Central memory CD8-positive, alpha-beta T cell (primary cell): Measurements from ENCODE around the gene POLE.
A peak's percentile ranks its signal among the peaks of the same experiment; 100 is the strongest.

Source experiments
- ATAC-seq: fragments of 150-1000 bp; cut with Tn5 transposase; replicated peaks from 2 replicates; pipeline ENCODE4 v1.10.0; 2022; ENCODE audit warnings: mild to moderate bottlenecking, moderate FRiP score, moderate number of reproducible peaks; ENCODE audit not compliant: poor library complexity, severe bottlenecking; ENCODE audit errors: extremely low read depth
- DNase-seq, 2 donors: peaks; one replicate each; pipeline ENCODE4 v3.0.0; 2021; ENCODE audit warnings: low spot score in 2 of 2
- H3K27ac Mint-ChIP-seq: one replicate; pipeline ENCODE4 v1.8.0; 2022; ENCODE audit warnings: low read depth, mild to moderate bottlenecking, moderate library complexity, mixed read lengths
- H3K27me3 Mint-ChIP-seq: one replicate; pipeline ENCODE4 v1.8.0; 2022; ENCODE audit warnings: mixed read lengths
- H3K36me3 Mint-ChIP-seq: one replicate; pipeline ENCODE4 v1.8.0; 2022; ENCODE audit warnings: mild to moderate bottlenecking, moderate library complexity, mixed read lengths; ENCODE audit not compliant: insufficient read depth
- H3K4me1 Mint-ChIP-seq: one replicate; pipeline ENCODE4 v1.8.0; 2022; ENCODE audit warnings: mixed read lengths
- H3K4me3 Mint-ChIP-seq: one replicate; pipeline ENCODE4 v1.8.0; 2022; ENCODE audit warnings: mild to moderate bottlenecking, moderate library complexity, mixed read lengths
- H3K9me3 Mint-ChIP-seq: one replicate; pipeline ENCODE4 v1.8.0; 2022; ENCODE audit warnings: mixed read lengths

POLE gene

GRCh38 chr12:132724506-132725241, 37.5 kb upstream of the POLE start:
- no peaks in the 10 kb centered on the region for H3K27me3 Mint-ChIP-seq
- H3K4me3 Mint-ChIP-seq: no peak overlapping the region
- no peak for ATAC-seq
- no peak overlapping the region for H3K27ac Mint-ChIP-seq
- no peaks in the 10 kb centered on the region for H3K4me1 Mint-ChIP-seq
- H3K9me3 Mint-ChIP-seq: no peaks in the 10 kb centered on the region
- H3K36me3 Mint-ChIP-seq: peaks cover 36% of the 10 kb centered on the region
- no peak for DNase-seq

GRCh38 chr12:132723764-132724140, 36.6 kb upstream of the POLE start:
- H3K9me3 Mint-ChIP-seq: no peaks in the 10 kb centered on the region
- H3K27ac Mint-ChIP-seq: no peak overlapping the region
- no peak for ATAC-seq
- H3K36me3 Mint-ChIP-seq: peaks cover 40% of the 10 kb centered on the region
- H3K27me3 Mint-ChIP-seq: no peaks in the 10 kb centered on the region
- no peak overlapping the region for H3K4me3 Mint-ChIP-seq
- no peaks in the 10 kb centered on the region for H3K4me1 Mint-ChIP-seq
- no peak for DNase-seq

GRCh38 chr12:132723015-132723763, 36.0 kb upstream of the POLE start:
- ATAC-seq: no peak
- Mint-ChIP-seq H3K9me3 (no peaks in the 10 kb centered on the region), H3K27me3 (no peaks in the 10 kb centered on the region), H3K4me1 (no peaks in the 10 kb centered on the region), H3K4me3 (no peak overlapping the region), H3K27ac (no peak overlapping the region), H3K36me3 (peaks cover 43% of the 10 kb centered on the region)
- DNase-seq: no peak

GRCh38 chr12:132720606-132721345, 33.6 kb upstream of the POLE start:
- Mint-ChIP-seq H3K27ac (no peak overlapping the region), H3K4me3 (no peak overlapping the region), H3K36me3 (peaks cover 45% of the 10 kb centered on the region)

GRCh38 chr12:132719954-132720324, 32.8 kb upstream of the POLE start:
- no peaks in the 10 kb centered on the region for H3K27me3 Mint-ChIP-seq
- H3K4me1 Mint-ChIP-seq: no peaks in the 10 kb centered on the region
- peaks cover 41% of the 10 kb centered on the region for H3K36me3 Mint-ChIP-seq
- no peaks in the 10 kb centered on the region for H3K9me3 Mint-ChIP-seq
- DNase-seq (no peak), ATAC-seq (no peak)
- no peak overlapping the region for H3K27ac Mint-ChIP-seq
- no peak overlapping the region for H3K4me3 Mint-ChIP-seq

More at GRCh38 chr12:132720606-132721345, 33.6 kb upstream of the POLE start:
- DNase-seq (no peak), ATAC-seq (no peak)
- H3K9me3 Mint-ChIP-seq: no peaks in the 10 kb centered on the region
- no peaks in the 10 kb centered on the region for H3K27me3 Mint-ChIP-seq
- H3K4me1 Mint-ChIP-seq: no peaks in the 10 kb centered on the region

GRCh38 chr12:132719141-132719953, 32.2 kb upstream of the POLE start:
- Mint-ChIP-seq H3K27ac (peak overlapping the region; percentile 64), H3K9me3 (no peaks in the 10 kb centered on the region), H3K4me3 (no peak overlapping the region), H3K36me3 (peaks cover 42% of the 10 kb centered on the region), H3K27me3 (no peaks in the 10 kb centered on the region), H3K4me1 (no peaks in the 10 kb centered on the region)
- DNase-seq: no peak
- ATAC-seq: no peak

- Mint-ChIP-seq H3K36me3 (peaks cover 42% of the 10 kb centered on the region), H3K27ac (peak overlapping the region; percentile 64)
- ATAC-seq: no peak
These were observed 31.5 kb upstream of the POLE start for GRCh38 chr12:132718644-132719043.

GRCh38 chr12:132717531-132718387, 30.6 kb upstream of the POLE start:
- Mint-ChIP-seq H3K4me1 (peaks cover 5% of the 10 kb centered on the region), H3K4me3 (no peak overlapping the region), H3K27me3 (no peaks in the 10 kb centered on the region), H3K27ac (peak overlapping the region; percentile 77), H3K9me3 (no peaks in the 10 kb centered on the region), H3K36me3 (peaks cover 38% of the 10 kb centered on the region)
- ATAC-seq (no peak), DNase-seq (no peak)

More at GRCh38 chr12:132718644-132719043, 31.5 kb upstream of the POLE start:
- H3K27me3 Mint-ChIP-seq: no peaks in the 10 kb centered on the region
- no peaks in the 10 kb centered on the region for H3K4me1 Mint-ChIP-seq
- no peak overlapping the region for H3K4me3 Mint-ChIP-seq
- DNase-seq: no peak
- no peaks in the 10 kb centered on the region for H3K9me3 Mint-ChIP-seq

- ATAC-seq (no peak), DNase-seq (no peak)
- Mint-ChIP-seq H3K27me3 (no peaks in the 10 kb centered on the region), H3K4me1 (peaks cover 9% of the 10 kb centered on the region), H3K27ac (no peak overlapping the region), H3K36me3 (peaks cover 36% of the 10 kb centered on the region), H3K4me3 (no peak overlapping the region), H3K9me3 (no peaks in the 10 kb centered on the region)
These were observed 29.9 kb upstream of the POLE start for GRCh38 chr12:132717011-132717410.

- H3K9me3 Mint-ChIP-seq: no peaks in the 10 kb centered on the region
These were observed 29.2 kb upstream of the POLE start for GRCh38 chr12:132716356-132716755.

GRCh38 chr12:132715874-132716273, 28.7 kb upstream of the POLE start:
- H3K4me3 Mint-ChIP-seq: no peak overlapping the region
- peaks cover 9% of the 10 kb centered on the region for H3K4me1 Mint-ChIP-seq
- H3K27me3 Mint-ChIP-seq: no peaks in the 10 kb centered on the region
- peaks cover 34% of the 10 kb centered on the region for H3K36me3 Mint-ChIP-seq
- ATAC-seq (no peak), DNase-seq (no peak)
- no peak overlapping the region for H3K27ac Mint-ChIP-seq
- H3K9me3 Mint-ChIP-seq: no peaks in the 10 kb centered on the region

More at GRCh38 chr12:132716356-132716755, 29.2 kb upstream of the POLE start:
- ATAC-seq: no peak
- no peak for DNase-seq
- H3K27me3 Mint-ChIP-seq: no peaks in the 10 kb centered on the region
- H3K36me3 Mint-ChIP-seq: peaks cover 36% of the 10 kb centered on the region
- no peak overlapping the region for H3K27ac Mint-ChIP-seq
- H3K4me1 Mint-ChIP-seq: peaks cover 9% of the 10 kb centered on the region
- no peak overlapping the region for H3K4me3 Mint-ChIP-seq
